H9 (cell line): ENCODE measurements around the gene ATAT1. TPM values are rescaled to one million over a fixed set of nuclear protein-coding genes. Genes with fewer than 3 reads are reported as not detected.

Experiments used
- DNase-seq: peaks from one replicate; pipeline ENCODE4 v3.0.0-alpha.2; 2017
- H2AFZ ChIP-seq: one replicate; pipeline ENCODE4 v1.6.1; 2013; ENCODE audit warnings: mild to moderate bottlenecking, low read length, control low read depth, moderate library complexity
- H2AK5ac ChIP-seq: 2 replicates; pipeline ENCODE4 v1.6.1; 2013; ENCODE audit warnings: low read length, control low read depth, mixed read lengths; ENCODE audit not compliant: insufficient read length
- H2BK120ac ChIP-seq: one replicate; pipeline ENCODE4 v1.6.1; 2013; ENCODE audit warnings: low read depth, mild to moderate bottlenecking, low read length, control low read depth, inconsistent platforms; ENCODE audit not compliant: poor library complexity, severe bottlenecking
- H2BK12ac ChIP-seq: 2 replicates; pipeline ENCODE4 v1.6.1; 2013; ENCODE audit warnings: low read length, control low read depth, mixed read lengths, low read depth; ENCODE audit not compliant: insufficient read length
- H2BK15ac ChIP-seq: 2 replicates; pipeline ENCODE4 v1.6.1; 2013; ENCODE audit warnings: low read depth, low read length, control low read depth
- H2BK20ac ChIP-seq: one replicate; pipeline ENCODE4 v1.6.1; 2013; ENCODE audit warnings: low read depth, mild to moderate bottlenecking, low read length, control low read depth, inconsistent platforms; ENCODE audit not compliant: poor library complexity, severe bottlenecking
- H2BK5ac ChIP-seq: 2 replicates; pipeline ENCODE4 v1.6.1; 2013; ENCODE audit warnings: low read length, control low read depth, mixed read lengths; ENCODE audit not compliant: insufficient read length
- H3K14ac ChIP-seq: 2 replicates; pipeline ENCODE4 v1.6.1; 2013; ENCODE audit warnings: low read length, control low read depth; ENCODE audit not compliant: insufficient read depth
- H3K18ac ChIP-seq: 2 replicates; pipeline ENCODE4 v1.6.1; 2013; ENCODE audit warnings: low read depth, mild to moderate bottlenecking, mixed read lengths, low read length, control low read depth; ENCODE audit not compliant: insufficient read length
- H3K23ac ChIP-seq: 2 replicates; pipeline ENCODE4 v1.6.1; 2013; ENCODE audit warnings: low read length, control low read depth, mixed read lengths, low read depth; ENCODE audit not compliant: insufficient read length
- H3K23me2 ChIP-seq: 2 replicates; pipeline ENCODE4 v1.6.1; 2013; ENCODE audit warnings: low read depth, mild to moderate bottlenecking, mixed read lengths, low read length, control low read depth; ENCODE audit not compliant: insufficient read length, poor library complexity, severe bottlenecking
- H3K27ac ChIP-seq: 2 replicates; pipeline ENCODE4 v1.5.1; 2013; ENCODE audit warnings: low read length, control low read depth, mixed read lengths, low read depth; ENCODE audit not compliant: insufficient read length
- H3K27me3 ChIP-seq: 2 replicates; pipeline ENCODE4 v1.6.1; 2013; ENCODE audit warnings: low read length, control low read depth, inconsistent platforms; ENCODE audit not compliant: insufficient read depth
- H3K4ac ChIP-seq: 2 replicates; pipeline ENCODE4 v1.6.1; 2013; ENCODE audit warnings: low read depth, mild to moderate bottlenecking, control low read depth, inconsistent platforms, low read length, moderate library complexity
- H3K4me1 ChIP-seq: 2 replicates; pipeline ENCODE4 v1.6.1; 2013; ENCODE audit warnings: low read length, control low read depth, inconsistent platforms; ENCODE audit not compliant: insufficient read depth
- H3K4me2 ChIP-seq: 2 replicates; pipeline ENCODE4 v1.6.1; 2013; ENCODE audit warnings: low read length, control low read depth, mixed read lengths; ENCODE audit not compliant: insufficient read length, insufficient read depth
- H3K56ac ChIP-seq: 2 replicates; pipeline ENCODE4 v1.6.1; 2013; ENCODE audit warnings: low read depth, mild to moderate bottlenecking, mixed read lengths, low read length, control low read depth; ENCODE audit not compliant: insufficient read length
- H3K79me1 ChIP-seq: 2 replicates; pipeline ENCODE4 v1.6.1; 2013; ENCODE audit warnings: low read depth, mild to moderate bottlenecking, moderate library complexity, low read length, control low read depth, inconsistent platforms; ENCODE audit not compliant: insufficient read depth, poor library complexity, severe bottlenecking
- H3K79me2 ChIP-seq: 2 replicates; pipeline ENCODE4 v1.6.1; 2013; ENCODE audit warnings: low read length, control low read depth, inconsistent platforms; ENCODE audit not compliant: insufficient read depth
- H3K9ac ChIP-seq: 2 replicates; pipeline ENCODE4 v1.6.1; 2013; ENCODE audit warnings: low read length, control low read depth, mixed read lengths; ENCODE audit not compliant: insufficient read length; ENCODE audit errors: extremely low read depth
- H3K9me3 ChIP-seq: one replicate; pipeline ENCODE4 v1.6.1; 2013; ENCODE audit warnings: low read depth, low read length, inconsistent platforms; ENCODE audit not compliant: control insufficient read depth
- H3T11ph ChIP-seq: one replicate; pipeline ENCODE4 v1.6.1; 2013; ENCODE audit warnings: mild to moderate bottlenecking, low read length, control low read depth, inconsistent platforms
- H4K20me1 ChIP-seq: one replicate; pipeline ENCODE4 v1.6.1; 2013; ENCODE audit not compliant: control insufficient read depth, insufficient read length, insufficient read depth
- H4K5ac ChIP-seq: 2 replicates; pipeline ENCODE4 v1.6.1; 2013; ENCODE audit warnings: low read depth, mild to moderate bottlenecking, mixed read lengths, low read length, control low read depth; ENCODE audit not compliant: insufficient read length
- H4K8ac ChIP-seq: replicated peaks from 2 replicates; pipeline ENCODE4 v1.6.1; 2013; ENCODE audit warnings: low read length, control low read depth, mixed read lengths, low read depth; ENCODE audit not compliant: insufficient read length
- H4K91ac ChIP-seq: 2 replicates; pipeline ENCODE4 v1.6.1; 2013; ENCODE audit warnings: low read depth, mild to moderate bottlenecking, moderate library complexity, mixed read lengths, low read length, control low read depth; ENCODE audit not compliant: insufficient read length
- H3K27ac Mint-ChIP-seq, 3 experiments: 2 replicates in 2 of 3; 3 replicates in 1 of 3; pipeline ENCODE4 v1.8.0; 2020 to 2021; ENCODE audit warnings: mixed read lengths in 3 of 3, mild to moderate bottlenecking in 1 of 3, moderate library complexity in 1 of 3
- H3K27me3 Mint-ChIP-seq: 2 replicates; pipeline ENCODE4 v1.8.0; 2021; ENCODE audit warnings: low read depth, mild to moderate bottlenecking, moderate library complexity, mixed read lengths
- H3K36me3 Mint-ChIP-seq, 3 experiments: 2 replicates in 2 of 3; 3 replicates in 1 of 3; pipeline ENCODE4 v1.8.0; 2020 to 2021; ENCODE audit warnings: low read depth in 3 of 3, mixed read lengths in 3 of 3; ENCODE audit not compliant: insufficient read depth in 1 of 3
- H3K4me1 Mint-ChIP-seq, 2 experiments: 2 replicates each; pipeline ENCODE4 v1.8.0; 2020; ENCODE audit warnings: mixed read lengths in 2 of 2
- H3K4me3 Mint-ChIP-seq, 2 experiments: 2 replicates in 1 of 2; 3 replicates in 1 of 2; pipeline ENCODE4 v1.8.0; 2020 to 2021; ENCODE audit warnings: mild to moderate bottlenecking in 2 of 2, mixed read lengths in 2 of 2, moderate library complexity in 1 of 2
- H3K9me3 Mint-ChIP-seq, 2 experiments: 2 replicates in 1 of 2; 3 replicates in 1 of 2; pipeline ENCODE4 v1.8.0; 2020; ENCODE audit warnings: mild to moderate bottlenecking in 2 of 2, mixed read lengths in 2 of 2, moderate library complexity in 1 of 2
- WGBS: extraction: QIAGEN DNeasy Blood & Tissue Kit; methylation state at CpG from one replicate; pipeline ENCODE4 v1.1.7; 2013; ENCODE audit warnings: missing lambda C conversion rate, low lambda C conversion rate, mixed read lengths; ENCODE audit not compliant: insufficient read length; ENCODE audit errors: extremely low coverage; 5-methylcytosine and 5-hydroxymethylcytosine counted together
- total RNA-seq: library from RNA; stranded (reverse); gene quantifications from 2 replicates; pipeline ENCODE4 v1.2.1, GENCODE V29; 2021
- TF ChIP-seq, protein P1 (sequence below): fragments of 200-600 bp; sonication (generic); conservative IDR thresholded peaks from 3 replicates; pipeline ENCODE4 v1.8.0; 2021; ENCODE audit warnings: antibody characterized with exemption, mild to moderate bottlenecking

Gene ATAT1
- total RNA-seq, 1 experiment from 2014 or later: 20.1 TPM

DNA sequence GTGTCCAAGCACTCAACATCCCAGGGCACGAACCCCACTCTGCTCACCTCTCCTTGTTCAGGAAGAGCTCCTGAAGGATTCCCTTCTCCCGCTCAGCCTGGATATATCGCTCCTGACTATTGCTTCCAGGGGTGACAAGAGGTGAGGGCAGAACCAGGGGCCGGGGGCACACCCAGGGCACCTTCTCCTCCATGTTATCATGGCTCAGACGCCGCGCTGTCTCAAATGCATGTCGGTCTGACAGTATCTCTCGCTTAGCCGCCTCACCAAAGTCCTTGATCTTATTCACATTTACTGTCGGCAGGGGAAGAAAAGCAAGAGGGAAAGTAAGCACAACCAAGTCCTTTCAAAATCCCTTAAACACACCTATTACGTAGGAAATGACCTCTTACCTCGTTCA lies 22.7 kb upstream of the ATAT1 start:
- Histone ChIP-seq H3K79me1 (no peaks in the 10 kb centered on the region), H2BK120ac (no peak overlapping the region), H4K8ac (no peak overlapping the region), H2BK5ac (no peak overlapping the region), H3K9me3 (no peaks in the 10 kb centered on the region), H3K27ac (no peak overlapping the region), H2BK20ac (no peak overlapping the region), H3K27me3 (no peaks in the 10 kb centered on the region), H3K79me2 (no peaks in the 10 kb centered on the region), H2AK5ac (no peak overlapping the region), H2BK12ac (no peak overlapping the region), H2AFZ (no peak overlapping the region), H4K91ac (no peak overlapping the region), H3K23ac (no peak overlapping the region), H3K18ac (no peak overlapping the region), H3K4me1 (no peaks in the 10 kb centered on the region), H3K23me2 (no peaks in the 10 kb centered on the region), H2BK15ac (no peak overlapping the region), H3K14ac (no peak overlapping the region), H4K20me1 (peaks cover 3% of the 10 kb centered on the region), H3K4ac (no peak overlapping the region), H3K9ac (no peak overlapping the region), H4K5ac (no peak overlapping the region), H3T11ph (no peak overlapping the region), H3K4me2 (no peak overlapping the region), H3K56ac (no peak overlapping the region)
- no peak for DNase-seq
- H3K27ac Mint-ChIP-seq: no peak overlapping the region
- no peaks in the 10 kb centered on the region for H3K4me1 Mint-ChIP-seq
- TF ChIP-seq, protein P1, sequence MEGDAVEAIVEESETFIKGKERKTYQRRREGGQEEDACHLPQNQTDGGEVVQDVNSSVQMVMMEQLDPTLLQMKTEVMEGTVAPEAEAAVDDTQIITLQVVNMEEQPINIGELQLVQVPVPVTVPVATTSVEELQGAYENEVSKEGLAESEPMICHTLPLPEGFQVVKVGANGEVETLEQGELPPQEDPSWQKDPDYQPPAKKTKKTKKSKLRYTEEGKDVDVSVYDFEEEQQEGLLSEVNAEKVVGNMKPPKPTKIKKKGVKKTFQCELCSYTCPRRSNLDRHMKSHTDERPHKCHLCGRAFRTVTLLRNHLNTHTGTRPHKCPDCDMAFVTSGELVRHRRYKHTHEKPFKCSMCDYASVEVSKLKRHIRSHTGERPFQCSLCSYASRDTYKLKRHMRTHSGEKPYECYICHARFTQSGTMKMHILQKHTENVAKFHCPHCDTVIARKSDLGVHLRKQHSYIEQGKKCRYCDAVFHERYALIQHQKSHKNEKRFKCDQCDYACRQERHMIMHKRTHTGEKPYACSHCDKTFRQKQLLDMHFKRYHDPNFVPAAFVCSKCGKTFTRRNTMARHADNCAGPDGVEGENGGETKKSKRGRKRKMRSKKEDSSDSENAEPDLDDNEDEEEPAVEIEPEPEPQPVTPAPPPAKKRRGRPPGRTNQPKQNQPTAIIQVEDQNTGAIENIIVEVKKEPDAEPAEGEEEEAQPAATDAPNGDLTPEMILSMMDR: no peak
- H3K27me3 Mint-ChIP-seq: peaks cover 2% of the 10 kb centered on the region
- peaks cover 63 to 94% (median 92%) of the 10 kb centered on the region in 3 experiments for H3K36me3 Mint-ChIP-seq
- no peak overlapping the region for H3K4me3 Mint-ChIP-seq
- no peaks in the 10 kb centered on the region for H3K9me3 Mint-ChIP-seq
- no CpG with 5 or more reads among the region's 13 CpGs for WGBS
